Lower leg skin (tissue), 3 donors: ENCODE results near the gene CD83.

Source experiments
- CTCF ChIP-seq, 3 donors: fragments of 450-650 bp; IDR thresholded peaks; one replicate each; pipeline ENCODE4 v1.5.1; 2016; ENCODE audit warnings: antibody characterized with exemption in 3 of 3, mild to moderate bottlenecking in 3 of 3, moderate library complexity in 2 of 3
- POLR2A ChIP-seq, 2 donors: fragments of 450-650 bp; IDR thresholded peaks; one replicate each; pipeline ENCODE4 v1.6.1; 2016 to 2017; ENCODE audit warnings: antibody characterized with exemption in 2 of 2, mild to moderate bottlenecking in 1 of 2, moderate library complexity in 1 of 2

GRCh38 chr6:14081126-14081525 lies 36.4 kb upstream of the CD83 start:
- TF ChIP-seq CTCF (IDR thresholded peaks at IDR 0.05), result no peak
- TF ChIP-seq POLR2A (IDR thresholded peaks at IDR 0.05), result no peak
